NCI-H460 (cell line): ENCODE measurements around the gene ZNF598. TPM values are rescaled to one million over a fixed set of nuclear protein-coding genes. Genes with fewer than 3 reads are reported as not detected.
"Not testable (repeated sequence)": the region's sequence is repeated elsewhere in the genome, so short reads cannot be mapped to it uniquely, and the experiment has no call there.

ENCODE experiments used
- DNase-seq: peaks from one replicate; pipeline ENCODE4 v3.0.0-alpha.2; 2016; ENCODE audit warnings: low read depth; ENCODE audit errors: extremely low read depth
- total RNA-seq: library from RNA; depleted of rRNA; stranded (reverse); fragments of >200 nt; shearing (Covaris generic); gene quantifications from 2 replicates; pipeline ENCODE4 v1.2.3, GENCODE V29; 2014

Gene ZNF598
- total RNA-seq, 1 experiment from 2014 or later = 37.1 TPM

DNA sequence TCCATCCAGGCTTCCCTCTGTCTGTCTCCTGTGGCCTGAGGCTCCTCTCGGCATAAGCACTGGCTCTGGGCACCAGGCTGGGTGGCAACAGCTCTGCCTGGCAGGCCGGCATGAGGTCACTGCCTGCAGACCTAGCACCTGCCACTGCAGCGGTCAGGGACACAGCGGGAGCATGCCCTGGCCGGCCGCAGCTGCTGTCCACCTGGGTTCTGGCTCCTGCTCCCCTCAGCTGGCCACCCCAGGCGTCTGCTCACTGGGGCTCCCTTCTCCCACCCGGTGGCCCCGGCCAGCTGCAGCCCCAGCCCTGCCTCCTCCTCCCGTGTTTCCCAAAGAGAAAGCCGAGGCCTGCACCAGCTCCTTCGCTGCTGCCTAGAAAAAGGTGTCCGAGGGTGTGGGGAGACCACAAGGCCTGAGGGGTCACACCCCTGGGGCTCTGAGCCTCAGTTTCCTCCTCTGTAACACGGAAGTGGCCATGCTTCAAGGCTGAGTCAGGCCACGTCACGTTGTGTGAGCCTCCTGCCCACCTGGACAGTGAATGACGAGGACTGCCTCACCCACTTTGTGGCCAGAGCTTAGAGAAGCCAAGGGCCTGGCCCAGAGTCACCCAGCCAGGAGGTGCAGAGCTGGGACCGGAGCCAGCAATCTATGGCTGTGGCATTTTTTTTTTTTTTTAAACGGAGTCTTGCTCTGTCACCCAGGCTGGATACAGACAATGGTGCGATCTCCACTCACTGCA lies 31.3 kb upstream of the ZNF598 start:
- DNase-seq = no peak

GRCh38 chr16:2040041-2040786 lies 30.6 kb upstream of the ZNF598 start:
- DNase-seq = no peak

- no peak for DNase-seq
Measured at GRCh38 chr16:2039274-2040031, 29.8 kb upstream of the ZNF598 start.

DNA sequence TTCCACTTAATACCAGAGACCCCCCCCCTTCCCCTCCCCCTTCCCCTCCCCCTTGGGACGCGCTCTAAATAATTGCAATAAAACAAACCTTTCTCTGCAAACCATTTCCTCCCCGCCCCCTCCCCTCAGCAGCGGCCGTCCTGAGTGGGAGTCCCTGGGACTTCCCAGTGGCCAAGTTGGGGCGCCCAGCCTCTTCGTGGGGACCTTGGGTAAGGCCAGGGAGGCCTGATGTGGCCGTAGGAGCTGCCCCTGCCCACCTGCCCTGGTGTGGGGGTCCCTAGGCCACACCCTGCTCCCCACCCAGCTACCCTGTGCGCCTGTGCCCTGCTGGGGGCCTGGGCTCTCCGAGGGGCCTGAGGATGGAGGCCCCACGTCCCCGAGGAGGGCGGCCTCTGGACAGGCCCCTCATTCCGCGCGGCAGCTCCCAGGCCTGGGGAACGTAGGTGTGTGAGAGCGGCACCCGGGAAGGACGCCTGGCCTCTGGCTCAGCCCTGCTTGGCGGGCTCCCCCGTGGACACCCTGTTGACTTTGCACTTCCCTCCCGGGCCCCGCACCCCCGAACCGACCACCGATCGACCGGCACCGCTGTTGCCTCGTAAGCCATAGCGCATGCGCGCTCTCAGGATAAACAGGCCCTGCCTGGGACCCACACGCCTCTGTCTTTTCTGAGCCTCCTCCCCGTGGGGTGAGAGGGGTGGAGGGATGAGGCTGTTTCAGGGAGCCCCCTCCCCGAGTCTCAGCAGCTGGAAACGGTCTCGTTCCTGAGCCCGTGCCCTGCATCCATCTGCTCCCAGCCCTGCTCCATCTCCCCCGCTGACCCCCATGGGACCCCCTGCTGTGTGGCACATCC lies 29.0 kb upstream of the ZNF598 start:
- no peak for DNase-seq

GRCh38 chr16:2037647-2038381 lies 28.2 kb upstream of the ZNF598 start:
- DNase-seq = no peak

DNA sequence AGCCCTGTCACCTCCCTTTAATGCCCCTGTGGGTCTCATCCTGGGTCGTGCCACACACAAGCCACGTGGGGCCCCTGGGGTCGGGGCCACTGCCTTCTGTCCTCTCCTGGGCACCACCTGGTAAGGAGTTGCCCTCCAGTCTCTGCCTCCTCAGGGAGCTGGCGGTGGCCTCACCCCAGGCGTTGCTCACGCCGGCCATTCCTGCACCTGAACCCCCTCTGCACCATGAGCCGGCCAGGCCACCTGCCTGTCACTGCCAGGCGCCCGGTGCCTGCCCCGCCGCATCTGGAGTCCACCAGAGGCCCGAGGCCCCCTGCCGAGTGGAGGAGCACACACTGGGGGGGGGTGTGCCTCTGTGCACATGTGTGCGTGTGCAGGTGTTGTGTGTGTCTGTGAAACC lies 27.5 kb upstream of the ZNF598 start:
- no peak for DNase-seq

DNA sequence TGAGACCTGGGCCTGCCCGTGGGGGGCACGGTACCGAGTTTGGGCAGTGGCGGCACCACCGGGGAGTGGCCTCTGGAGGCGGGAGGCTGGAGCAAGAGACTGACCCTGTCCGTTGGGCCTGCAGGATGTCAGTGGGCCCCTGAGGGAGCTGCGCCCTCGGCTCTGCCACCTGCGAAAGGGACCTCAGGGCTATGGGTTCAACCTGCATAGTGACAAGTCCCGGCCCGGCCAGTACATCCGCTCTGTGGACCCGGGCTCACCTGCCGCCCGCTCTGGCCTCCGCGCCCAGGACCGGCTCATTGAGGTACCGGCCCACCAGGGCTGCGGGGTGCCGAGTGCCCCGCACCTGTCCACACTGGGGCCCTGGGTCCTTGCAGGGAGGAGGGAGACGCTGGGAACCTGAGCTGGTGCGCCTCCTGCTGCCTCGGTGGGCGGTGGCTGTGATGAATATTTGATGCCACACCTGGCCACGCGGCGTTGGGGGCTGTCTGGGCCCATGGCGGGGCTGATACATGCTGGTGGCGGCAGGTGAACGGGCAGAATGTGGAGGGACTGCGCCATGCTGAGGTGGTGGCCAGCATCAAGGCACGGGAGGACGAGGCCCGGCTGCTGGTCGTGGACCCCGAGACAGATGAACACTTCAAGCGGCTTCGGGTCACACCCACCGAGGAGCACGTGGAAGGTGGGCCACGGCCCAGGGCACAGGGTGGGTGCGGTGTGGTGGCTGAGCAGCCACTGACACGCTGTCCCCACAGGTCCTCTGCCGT lies 26.8 kb upstream of the ZNF598 start:
- no peak for DNase-seq

DNA sequence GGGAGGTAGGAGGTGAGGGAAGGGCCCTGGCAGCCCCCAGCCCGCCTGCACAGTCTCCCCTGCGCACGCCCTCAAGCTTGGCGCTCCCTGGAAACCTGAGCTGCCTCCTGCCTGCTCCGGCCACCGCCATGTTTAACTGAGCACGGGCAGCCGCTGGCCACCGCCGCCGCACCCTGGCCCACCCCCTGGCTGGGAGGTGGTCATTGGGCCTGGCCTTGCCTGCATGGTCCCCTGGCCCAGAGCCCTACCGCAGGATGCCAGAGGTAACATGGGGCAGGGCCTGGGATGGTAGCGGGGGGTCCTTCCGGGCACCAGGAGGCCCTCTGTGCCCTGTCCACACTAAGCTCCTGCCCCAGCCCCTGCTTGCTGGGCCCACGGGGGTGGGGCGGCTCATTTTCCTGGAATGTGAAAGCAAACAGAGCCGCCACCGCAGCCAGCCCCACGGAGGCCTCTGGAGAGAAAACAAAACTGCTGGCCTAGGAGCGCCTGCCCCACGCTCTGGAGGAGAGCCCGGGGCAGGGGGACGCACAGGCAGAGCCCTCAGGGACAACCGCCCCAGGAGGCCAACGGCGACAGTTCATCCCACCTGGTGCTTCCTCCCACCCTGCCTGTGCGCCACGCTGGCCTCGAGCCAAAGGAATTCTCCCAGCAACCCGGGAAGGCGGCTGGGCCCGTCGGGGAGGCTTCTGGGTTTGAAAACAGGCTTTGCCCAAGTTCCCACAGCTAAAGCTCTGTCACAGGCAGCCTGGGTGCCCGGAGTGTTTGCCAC lies 26.0 kb upstream of the ZNF598 start:
- no peak for DNase-seq

GRCh38 chr16:2034696-2035430 lies 25.2 kb upstream of the ZNF598 start:
- no peak for DNase-seq

GRCh38 chr16:2033909-2034695 lies 24.5 kb upstream of the ZNF598 start:
- DNase-seq = not testable (repeated sequence)

GRCh38 chr16:2033057-2033908 lies 23.7 kb upstream of the ZNF598 start:
- DNase-seq = no peak

GRCh38 chr16:2032285-2033056 lies 22.9 kb upstream of the ZNF598 start:
- no peak for DNase-seq

DNA sequence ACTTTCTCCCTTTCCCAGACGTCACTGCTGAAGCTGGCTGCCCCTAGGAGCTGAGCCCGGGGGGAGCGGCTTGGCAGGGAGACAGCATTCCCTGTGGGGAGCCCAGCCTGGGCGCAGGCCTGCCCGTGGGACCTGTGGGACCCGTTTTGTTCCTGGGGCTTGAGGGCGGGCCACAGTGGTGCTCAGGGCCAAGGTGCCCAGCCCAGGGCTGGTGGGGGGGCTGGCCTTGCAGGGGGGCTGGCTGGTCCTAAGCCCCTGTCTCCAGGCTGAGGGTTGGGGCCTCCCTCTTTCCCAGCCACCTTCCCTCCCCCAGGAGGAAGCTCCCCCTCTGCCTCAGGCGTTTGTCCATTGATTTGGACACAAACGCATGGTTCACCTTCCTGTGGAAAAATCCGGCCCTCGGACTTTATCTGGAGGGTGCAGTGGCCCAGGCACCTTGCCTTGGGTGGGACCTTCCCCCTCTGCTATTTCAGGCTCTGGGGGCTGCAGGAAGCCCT lies 21.5 kb upstream of the ZNF598 start:
- no peak for DNase-seq

GRCh38 chr16:2030036-2030435 lies 20.4 kb upstream of the ZNF598 start:
- DNase-seq = no peak

DNA sequence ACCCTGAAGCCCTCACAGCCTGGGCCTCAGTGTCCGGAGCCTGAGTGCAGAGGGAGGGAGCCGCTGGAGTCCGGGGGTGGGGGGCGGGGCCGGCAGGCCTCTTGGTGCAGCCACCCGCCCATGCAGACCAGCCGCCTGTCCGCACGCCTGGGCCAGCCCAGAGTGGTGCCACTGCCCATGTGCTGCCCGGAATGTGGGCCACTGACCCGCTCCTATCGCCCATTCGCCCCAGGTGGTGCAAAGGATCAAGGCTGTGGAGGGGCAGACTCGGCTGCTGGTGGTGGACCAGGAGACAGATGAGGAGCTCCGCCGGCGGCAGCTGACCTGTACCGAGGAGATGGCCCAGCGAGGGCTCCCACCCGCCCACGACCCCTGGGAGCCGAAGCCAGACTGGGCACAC lies 19.7 kb upstream of the ZNF598 start:
- no peak for DNase-seq
